ENCODE results near the gene RAB27B.
"Not testable (repeated sequence)": the region's sequence is repeated elsewhere in the genome, so short reads cannot be mapped to it uniquely, and the experiment has no call there.

The RAB27B gene

GRCh38 chr18:54820785-54821275 is 7.4 kb upstream of the RAB27B start:
- peak; percentile 56 for DNase-seq

- DNase-seq, result peak; percentile 48
Observed at GRCh38 chr18:54822872-54823845, 5.1 kb upstream of the RAB27B start.

GRCh38 chr18:54824761-54825160 is 3.5 kb upstream of the RAB27B start:
- peak; percentile 40 for DNase-seq

GRCh38 chr18:54825601-54826344 is 2.5 kb upstream of the RAB27B start:
- DNase-seq, result no peak

- no peak for DNase-seq
Observed at GRCh38 chr18:54828986-54829385, 709 bp downstream of the RAB27B start.

GRCh38 chr18:54829856-54830255 is 1.6 kb downstream of the RAB27B start:
- DNase-seq, result no peak

GRCh38 chr18:54830260-54830659 is 2.0 kb downstream of the RAB27B start:
- DNase-seq, result no peak

- DNase-seq, result peak; percentile 25
Observed at GRCh38 chr18:54830866-54831265, 2.6 kb downstream of the RAB27B start.

GRCh38 chr18:54835944-54836343 is 7.7 kb downstream of the RAB27B start:
- DNase-seq, result peak; percentile 77

GRCh38 chr18:54843314-54843713 is 15.0 kb downstream of the RAB27B start:
- DNase-seq, result peak; percentile 40

- DNase-seq, result no peak
Observed at GRCh38 chr18:54845787-54846186, 17.5 kb downstream of the RAB27B start.

GRCh38 chr18:54848121-54848520 is 19.8 kb downstream of the RAB27B start:
- no peak for DNase-seq

GRCh38 chr18:54849683-54850082 is 21.4 kb downstream of the RAB27B start:
- no peak for DNase-seq

- no peak for DNase-seq
Observed at GRCh38 chr18:54850598-54850997, 22.3 kb downstream of the RAB27B start.

- peak; percentile 87 for DNase-seq
Observed at GRCh38 chr18:54852780-54853675, 24.8 kb downstream of the RAB27B start.

GRCh38 chr18:54855050-54855449 is 26.8 kb downstream of the RAB27B start:
- not testable (repeated sequence) for DNase-seq

GRCh38 chr18:54856105-54856646 is 27.9 kb downstream of the RAB27B start:
- peak; percentile 51 for DNase-seq

- DNase-seq, result no peak
Observed at GRCh38 chr18:54857499-54857898, 29.2 kb downstream of the RAB27B start.

- no peak for DNase-seq
Observed at GRCh38 chr18:54859667-54860421, 31.6 kb downstream of the RAB27B start.

- DNase-seq, result peak; percentile 85
Observed at GRCh38 chr18:54860941-54861340, 32.7 kb downstream of the RAB27B start.

- DNase-seq, result peak; percentile 84
Observed at GRCh38 chr18:54867131-54867530, 38.9 kb downstream of the RAB27B start.
